ENCODE measurements around the gene CEMIP. TPM values are rescaled to one million over a fixed set of nuclear protein-coding genes. Genes with fewer than 3 reads are reported as not detected.

The CEMIP gene
- total RNA-seq, 1 donor from 2014 or later, result not detected

DNA sequence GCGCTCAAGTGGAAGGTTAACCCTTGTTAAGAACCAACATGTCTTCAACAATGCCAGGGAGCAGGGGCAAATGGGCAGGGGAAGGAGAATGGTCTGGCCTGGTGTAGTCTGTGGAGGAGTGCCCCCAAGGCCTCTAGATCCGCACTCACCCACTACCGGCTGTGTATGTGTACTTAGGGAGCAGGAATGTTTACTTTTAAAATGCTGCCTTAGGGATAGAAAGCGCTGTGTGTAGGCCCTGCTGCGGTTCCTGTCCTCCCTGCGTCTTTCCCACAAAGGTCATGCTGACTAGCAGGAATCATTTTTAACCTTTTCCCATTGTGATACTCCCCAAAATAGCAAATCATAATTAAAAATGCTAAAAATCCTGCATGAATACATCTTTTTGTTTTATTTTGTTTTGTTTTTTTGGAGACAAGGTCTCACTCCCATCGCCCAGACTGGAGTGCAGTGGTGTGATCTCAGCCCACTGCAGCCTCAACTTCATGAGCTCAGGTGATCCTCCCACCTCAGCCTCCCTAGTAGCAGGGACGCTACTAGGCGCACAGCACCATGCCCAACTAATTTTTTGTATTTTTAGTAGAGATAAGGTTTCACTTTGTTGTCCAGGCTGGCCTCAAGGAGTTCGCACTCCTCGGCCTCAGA lies 35.9 kb upstream of the CEMIP start:
- Histone ChIP-seq H3K27ac (no peak overlapping the region), H2AFZ (replicated peaks) (no peak overlapping the region), H3K4me1 (peaks cover 32% of the 10 kb centered on the region), H3K4me2 (no peak overlapping the region), H3K9me3 (ENCODE audit: low read depth) (no peaks in the 10 kb centered on the region), H3K36me3 (no peaks in the 10 kb centered on the region), H4K20me1 (ENCODE audit: low read depth) (peaks cover 4% of the 10 kb centered on the region), H3K4me3 (no peak overlapping the region), H3F3A (ENCODE audit: low read depth) (peaks cover 9% of the 10 kb centered on the region), H3K27me3 (no peaks in the 10 kb centered on the region), H3K9ac (no peak overlapping the region), H3K79me2 (ENCODE audit: low read depth) (no peaks in the 10 kb centered on the region)
- Mint-ChIP-seq H3K4me3 (no peak overlapping the region), H3K4me1 (peaks cover 35% of the 10 kb centered on the region), H3K27me3 (ENCODE audit: insufficient read depth, low read depth) (peaks cover 3% of the 10 kb centered on the region), H3K36me3 (peaks cover 4% of the 10 kb centered on the region), H3K27ac (no peak overlapping the region), H3K9me3 (peaks cover 16% of the 10 kb centered on the region)
- no peak for DNase-seq (ENCODE audit: low spot score)
- TF ChIP-seq EZH2 (IDR thresholded peaks at IDR 0.05), result no peak
- TF ChIP-seq, protein P1, sequence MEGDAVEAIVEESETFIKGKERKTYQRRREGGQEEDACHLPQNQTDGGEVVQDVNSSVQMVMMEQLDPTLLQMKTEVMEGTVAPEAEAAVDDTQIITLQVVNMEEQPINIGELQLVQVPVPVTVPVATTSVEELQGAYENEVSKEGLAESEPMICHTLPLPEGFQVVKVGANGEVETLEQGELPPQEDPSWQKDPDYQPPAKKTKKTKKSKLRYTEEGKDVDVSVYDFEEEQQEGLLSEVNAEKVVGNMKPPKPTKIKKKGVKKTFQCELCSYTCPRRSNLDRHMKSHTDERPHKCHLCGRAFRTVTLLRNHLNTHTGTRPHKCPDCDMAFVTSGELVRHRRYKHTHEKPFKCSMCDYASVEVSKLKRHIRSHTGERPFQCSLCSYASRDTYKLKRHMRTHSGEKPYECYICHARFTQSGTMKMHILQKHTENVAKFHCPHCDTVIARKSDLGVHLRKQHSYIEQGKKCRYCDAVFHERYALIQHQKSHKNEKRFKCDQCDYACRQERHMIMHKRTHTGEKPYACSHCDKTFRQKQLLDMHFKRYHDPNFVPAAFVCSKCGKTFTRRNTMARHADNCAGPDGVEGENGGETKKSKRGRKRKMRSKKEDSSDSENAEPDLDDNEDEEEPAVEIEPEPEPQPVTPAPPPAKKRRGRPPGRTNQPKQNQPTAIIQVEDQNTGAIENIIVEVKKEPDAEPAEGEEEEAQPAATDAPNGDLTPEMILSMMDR (IDR thresholded peaks at IDR 0.05), result no peak
- TF ChIP-seq EZH2phosphoT487 (IDR thresholded peaks at IDR 0.05), result no peak

DNA sequence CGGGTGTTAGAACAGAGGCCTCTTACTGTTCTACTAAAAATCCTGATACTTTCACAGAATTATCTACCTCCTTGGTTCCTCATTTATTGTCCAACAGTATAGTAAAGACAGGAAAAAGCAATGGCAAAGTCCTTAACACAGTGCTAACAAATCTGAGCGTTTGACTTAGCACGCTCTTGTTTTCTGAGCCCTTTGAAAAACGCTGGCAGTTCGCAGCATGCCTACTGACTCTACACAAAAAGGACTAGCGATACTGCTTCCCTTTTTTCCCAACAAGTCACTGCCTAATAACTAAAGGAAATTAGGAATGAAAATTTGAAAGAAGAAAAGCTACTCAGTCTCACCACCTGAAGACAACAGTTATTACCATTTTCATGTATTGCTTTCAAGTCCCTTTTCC lies 34.8 kb upstream of the CEMIP start:
- Histone ChIP-seq H3F3A (ENCODE audit: low read depth) (peaks cover 9% of the 10 kb centered on the region), H3K79me2 (ENCODE audit: low read depth) (no peaks in the 10 kb centered on the region), H3K4me1 (peaks cover 32% of the 10 kb centered on the region), H3K9ac (no peak overlapping the region), H3K27me3 (no peaks in the 10 kb centered on the region), H3K36me3 (no peaks in the 10 kb centered on the region), H3K4me2 (peak overlapping the region; percentile 62), H2AFZ (replicated peaks) (no peak overlapping the region), H3K4me3 (peak overlapping the region; percentile 18), H3K9me3 (ENCODE audit: low read depth) (no peaks in the 10 kb centered on the region), H4K20me1 (ENCODE audit: low read depth) (peaks cover 4% of the 10 kb centered on the region), H3K27ac (peak overlapping the region; percentile 31)
- H3K36me3 Mint-ChIP-seq, result peaks cover 4% of the 10 kb centered on the region
- H3K4me1 Mint-ChIP-seq, result peaks cover 37% of the 10 kb centered on the region
- peak; percentile 68 for DNase-seq (ENCODE audit: low spot score)
- peak overlapping the region; percentile 95 for H3K27ac Mint-ChIP-seq
- no peak for TF ChIP-seq EZH2phosphoT487 (IDR thresholded peaks at IDR 0.05)
- TF ChIP-seq, protein P1 (IDR thresholded peaks at IDR 0.05), result no peak
- TF ChIP-seq EZH2 (IDR thresholded peaks at IDR 0.05), result no peak
- peaks cover 8% of the 10 kb centered on the region for H3K9me3 Mint-ChIP-seq
- H3K27me3 Mint-ChIP-seq (ENCODE audit: insufficient read depth, low read depth), result peaks cover 3% of the 10 kb centered on the region
- H3K4me3 Mint-ChIP-seq, result no peak overlapping the region

DNA sequence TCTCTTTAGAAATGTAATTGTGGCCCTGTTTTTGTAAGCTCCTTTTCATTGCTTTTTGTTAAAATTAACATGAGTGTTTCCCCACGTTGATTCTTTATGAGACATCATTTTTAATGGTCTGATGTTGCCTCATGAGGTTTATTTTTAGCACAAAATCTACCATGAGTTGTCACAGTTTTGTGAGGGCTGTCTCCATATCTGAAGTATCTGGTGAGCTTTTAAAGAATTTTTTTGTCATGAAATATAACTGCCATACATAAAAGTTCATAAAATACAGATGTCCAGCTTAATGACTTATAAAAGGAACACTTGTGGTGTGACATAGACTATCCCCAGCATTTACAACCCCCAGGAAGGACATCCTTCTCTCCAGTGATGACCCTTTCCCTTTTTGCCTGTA lies 34.3 kb upstream of the CEMIP start:
- Histone ChIP-seq H3K27ac (peak overlapping the region; percentile 31), H3F3A (ENCODE audit: low read depth) (peaks cover 9% of the 10 kb centered on the region), H2AFZ (replicated peaks) (no peak overlapping the region), H3K79me2 (ENCODE audit: low read depth) (no peaks in the 10 kb centered on the region), H3K9me3 (ENCODE audit: low read depth) (no peaks in the 10 kb centered on the region), H3K9ac (no peak overlapping the region), H4K20me1 (ENCODE audit: low read depth) (peaks cover 4% of the 10 kb centered on the region), H3K4me3 (peak overlapping the region; percentile 18), H3K27me3 (no peaks in the 10 kb centered on the region), H3K4me2 (peak overlapping the region; percentile 62), H3K36me3 (no peaks in the 10 kb centered on the region), H3K4me1 (peaks cover 32% of the 10 kb centered on the region)
- DNase-seq (ENCODE audit: low spot score), result no peak
- H3K4me1 Mint-ChIP-seq, result peaks cover 39% of the 10 kb centered on the region
- peaks cover 7% of the 10 kb centered on the region for H3K9me3 Mint-ChIP-seq
- H3K27ac Mint-ChIP-seq, result peak overlapping the region; percentile 95
- peaks cover 4% of the 10 kb centered on the region for H3K36me3 Mint-ChIP-seq
- TF ChIP-seq EZH2 (IDR thresholded peaks at IDR 0.05) (no peak), EZH2phosphoT487 (IDR thresholded peaks at IDR 0.05) (no peak)
- TF ChIP-seq, protein P1 (IDR thresholded peaks at IDR 0.05), result no peak
- peaks cover 3% of the 10 kb centered on the region for H3K27me3 Mint-ChIP-seq (ENCODE audit: insufficient read depth, low read depth)
- no peak overlapping the region for H3K4me3 Mint-ChIP-seq

Measured in neural progenitor cell (in vitro differentiated cells).